ENCODE data around the gene FAM111A. TPM values are rescaled to one million over a fixed set of nuclear protein-coding genes. Genes with fewer than 3 reads are reported as not detected.
A peak's percentile ranks its signal among the peaks of the same experiment; 100 is the strongest.

FAM111A gene
- total and polyA plus RNA-seq, 12 donors, result 2.9 to 22.5 (median 5.1) TPM

- WGBS, 2 donors, result 22 to 26% methylated on average over 9 of the region's 9 CpGs
Measured at GRCh38 chr11:59197991-59198390, 55.3 kb downstream of the FAM111A start.

DNA sequence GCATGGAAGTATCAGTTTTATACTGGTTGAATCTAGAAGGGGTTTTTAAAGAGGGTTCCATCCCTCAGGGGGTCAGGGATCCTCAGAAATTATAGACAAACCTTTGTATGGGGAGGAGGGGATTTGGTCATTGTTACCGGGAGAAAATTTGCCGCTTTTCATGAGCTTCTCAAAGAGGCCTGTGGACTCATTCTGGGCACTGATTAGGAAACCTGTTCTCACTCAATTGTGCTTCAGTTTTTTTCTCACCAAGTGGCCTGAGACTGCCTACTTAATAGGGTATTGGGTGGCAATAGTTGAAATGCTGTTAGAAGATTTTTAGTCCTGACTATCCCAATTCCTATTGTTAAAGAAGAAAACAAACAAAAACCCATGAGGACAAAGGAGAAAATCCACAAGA is 56.1 kb downstream of the FAM111A start:
- H3K36me3 ChIP-seq, result peaks cover 0 to 73% (median 6%) of the 10 kb centered on the region in 9 donors
- H3K4me3 ChIP-seq, result no peak overlapping the region
- WGBS, 2 donors, result 95 to 99% methylated on average over 2 of the region's 2 CpGs

More at GRCh38 chr11:59197991-59198390, 55.3 kb downstream of the FAM111A start:
- H3K36me3 ChIP-seq, result peaks cover 0 to 76% (median 6%) of the 10 kb centered on the region in 9 donors
- H3K9me3 ChIP-seq, result no peaks in the 10 kb centered on the region
- no peak overlapping the region for H3K4me3 ChIP-seq
- H3K27ac ChIP-seq, result peak overlapping the region in 2 of 10 donors; percentile 4 to 26
- intact Hi-C loops (cut with DNase I), result no loop called here
- no peak for TF ChIP-seq CTCF (IDR thresholded peaks at IDR 0.05)
- H3K4me1 ChIP-seq, result peaks cover 0 to 30% (median 12%) of the 10 kb centered on the region in 9 donors
- ATAC-seq (peak; percentile 59 to 95 (median 86)), DNase-seq (peak; percentile 72 to 84)
- H3K27me3 ChIP-seq, result no peaks in the 10 kb centered on the region

DNA sequence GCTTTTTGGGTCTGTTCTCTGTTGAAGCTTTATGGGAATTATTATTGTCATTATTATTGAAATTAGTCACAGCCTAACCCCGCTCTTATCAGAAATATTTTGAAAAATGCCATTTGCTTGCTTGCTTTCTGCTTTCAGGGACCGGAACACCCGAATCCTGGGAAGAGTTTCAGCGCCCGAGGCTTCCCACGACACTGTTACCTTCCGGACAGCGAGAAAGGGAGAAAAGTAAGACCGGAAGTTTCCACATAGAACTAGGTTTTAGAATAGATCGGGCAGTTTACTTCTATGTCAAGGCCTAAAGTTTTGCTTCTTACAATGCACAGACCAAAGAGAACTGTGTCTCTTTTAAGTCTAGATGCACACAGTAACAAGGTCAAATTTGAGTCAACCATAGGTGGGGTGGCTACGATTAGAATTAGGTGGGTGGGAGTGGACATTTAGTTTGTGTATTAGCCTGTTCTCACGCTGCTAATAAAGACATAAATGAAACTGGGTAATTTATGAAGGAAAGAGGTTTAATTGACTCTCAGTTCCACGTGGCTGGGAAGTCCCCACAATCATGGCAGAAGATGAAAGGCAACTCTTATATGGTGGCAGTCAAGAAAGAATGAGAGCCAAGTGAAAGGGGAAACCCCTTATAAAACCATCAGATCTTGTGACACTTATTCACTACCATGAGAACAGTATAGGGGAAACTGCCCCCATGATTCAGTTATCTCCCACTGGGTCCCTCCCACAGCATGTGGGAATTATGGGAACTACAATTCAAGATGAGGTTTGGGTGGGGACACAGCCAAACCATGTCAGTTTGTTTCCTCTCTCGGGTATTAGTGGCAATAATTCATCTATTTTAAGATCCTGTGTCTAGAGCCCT is 57.1 kb downstream of the FAM111A start:
- H3K27ac ChIP-seq, result no peak overlapping the region
- WGBS, 2 donors, result 82% methylated on average over 14 of the region's 14 CpGs
- ATAC-seq (peak in 1 of 8 donors; percentile 27), DNase-seq (no peak)
- no peaks in the 10 kb centered on the region for H3K27me3 ChIP-seq
- no peaks in the 10 kb centered on the region for H3K9me3 ChIP-seq
- no peak for TF ChIP-seq CTCF (IDR thresholded peaks at IDR 0.05)
- intact Hi-C loops (cut with DNase I), result loop anchor here in 1 of 10 donors (10.0 kb wide), 1 partner anchor 85 kb away; no protein-coding TSS in a partner anchor
- H3K36me3 ChIP-seq, result peaks cover 0 to 73% (median 6%) of the 10 kb centered on the region in 9 donors
- peaks cover 0 to 32% (median 12%) of the 10 kb centered on the region in 9 donors for H3K4me1 ChIP-seq
- no peak overlapping the region for H3K4me3 ChIP-seq

More for the DNA sequence above, 56.1 kb downstream of the FAM111A start:
- no peak for DNase-seq
- Histone ChIP-seq H3K9me3 (no peaks in the 10 kb centered on the region), H3K27ac (no peak overlapping the region), H3K4me1 (peaks cover 0 to 30% (median 12%) of the 10 kb centered on the region in 9 donors), H3K27me3 (no peaks in the 10 kb centered on the region)
- no peak for ATAC-seq
- intact Hi-C loops (cut with DNase I), result no loop called here
- no peak for TF ChIP-seq CTCF (IDR thresholded peaks at IDR 0.05)

GRCh38 chr11:59200423-59200746 is 57.7 kb downstream of the FAM111A start:
- DNase-seq (no peak), ATAC-seq (peak in 3 of 8 donors; percentile 36 to 46 (median 44))
- TF ChIP-seq CTCF (IDR thresholded peaks at IDR 0.05), result no peak
- peaks cover 0 to 73% (median 6%) of the 10 kb centered on the region in 9 donors for H3K36me3 ChIP-seq
- H3K4me1 ChIP-seq, result peaks cover 0 to 34% (median 12%) of the 10 kb centered on the region in 9 donors
- no peak overlapping the region for H3K27ac ChIP-seq
- WGBS, 2 donors, result 27 to 34% methylated on average over 4 of the region's 4 CpGs
- H3K9me3 ChIP-seq, result no peaks in the 10 kb centered on the region
- intact Hi-C loops (cut with DNase I), result loop anchor here in 1 of 10 donors (10.0 kb wide), 1 partner anchor 84 kb away; no protein-coding TSS in a partner anchor
- no peaks in the 10 kb centered on the region for H3K27me3 ChIP-seq
- no peak overlapping the region for H3K4me3 ChIP-seq

All from heart right ventricle (tissue), 16 donors.